ENCODE results near the gene SULT2B1. TPM values are rescaled to one million over a fixed set of nuclear protein-coding genes. Genes with fewer than 3 reads are reported as not detected.

The SULT2B1 gene
- total RNA-seq, 2 donors from 2014 or later = 0.35 to 2.4 TPM

GRCh38 chr19:48624067-48624594 is 72.2 kb downstream of the SULT2B1 start:
- no peaks in the 10 kb centered on the region for H3K27me3 ChIP-seq (ENCODE audit: control insufficient read depth, insufficient read depth, low read length, poor library complexity, severe bottlenecking)
- Mint-ChIP-seq H3K4me3 (peak overlapping the region; percentile 89), H3K27ac (peak overlapping the region; percentile 96), H3K27me3 (ENCODE audit: insufficient read depth) (no peaks in the 10 kb centered on the region), H3K9me3 (no peaks in the 10 kb centered on the region), H3K36me3 (ENCODE audit: low read depth) (peaks cover 11% of the 10 kb centered on the region), H3K4me1 (peaks cover 26% of the 10 kb centered on the region)
- peak overlapping the region; percentile 89 for H3K4me3 ChIP-seq (ENCODE audit: low read length)
- H3K4me1 ChIP-seq (ENCODE audit: control insufficient read depth, insufficient read depth, low read length) = peaks cover 9% of the 10 kb centered on the region
- 0 to 2% methylated on average over 9 to 40 of the region's 40 CpGs for WGBS, 2 experiments (ENCODE audit: insufficient coverage in 1 of 2, insufficient read length in 1 of 2)
- H3K9me3 ChIP-seq (ENCODE audit: control insufficient read depth, low read length) = no peaks in the 10 kb centered on the region
- H3K36me3 ChIP-seq (ENCODE audit: control insufficient read depth, insufficient read depth, low read length) = peaks cover 10% of the 10 kb centered on the region
- DNase-seq = peak; percentile 99
- TF ChIP-seq, protein P1, sequence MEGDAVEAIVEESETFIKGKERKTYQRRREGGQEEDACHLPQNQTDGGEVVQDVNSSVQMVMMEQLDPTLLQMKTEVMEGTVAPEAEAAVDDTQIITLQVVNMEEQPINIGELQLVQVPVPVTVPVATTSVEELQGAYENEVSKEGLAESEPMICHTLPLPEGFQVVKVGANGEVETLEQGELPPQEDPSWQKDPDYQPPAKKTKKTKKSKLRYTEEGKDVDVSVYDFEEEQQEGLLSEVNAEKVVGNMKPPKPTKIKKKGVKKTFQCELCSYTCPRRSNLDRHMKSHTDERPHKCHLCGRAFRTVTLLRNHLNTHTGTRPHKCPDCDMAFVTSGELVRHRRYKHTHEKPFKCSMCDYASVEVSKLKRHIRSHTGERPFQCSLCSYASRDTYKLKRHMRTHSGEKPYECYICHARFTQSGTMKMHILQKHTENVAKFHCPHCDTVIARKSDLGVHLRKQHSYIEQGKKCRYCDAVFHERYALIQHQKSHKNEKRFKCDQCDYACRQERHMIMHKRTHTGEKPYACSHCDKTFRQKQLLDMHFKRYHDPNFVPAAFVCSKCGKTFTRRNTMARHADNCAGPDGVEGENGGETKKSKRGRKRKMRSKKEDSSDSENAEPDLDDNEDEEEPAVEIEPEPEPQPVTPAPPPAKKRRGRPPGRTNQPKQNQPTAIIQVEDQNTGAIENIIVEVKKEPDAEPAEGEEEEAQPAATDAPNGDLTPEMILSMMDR (conservative IDR thresholded peaks at IDR 0.05) = no peak
- peak overlapping the region; percentile 74 for H3K9ac ChIP-seq (ENCODE audit: extremely low read depth, low read length, poor library complexity, severe bottlenecking)
- peak overlapping the region; percentile 98 for H3K27ac ChIP-seq (ENCODE audit: low read depth, low read length)

GRCh38 chr19:48624791-48625723 is 73.1 kb downstream of the SULT2B1 start:
- Histone ChIP-seq H3K9me3 (ENCODE audit: control insufficient read depth, low read length) (no peaks in the 10 kb centered on the region), H3K4me3 (ENCODE audit: low read length) (peak overlapping the region; percentile 89), H3K27me3 (ENCODE audit: control insufficient read depth, insufficient read depth, low read length, poor library complexity, severe bottlenecking) (no peaks in the 10 kb centered on the region), H3K4me1 (ENCODE audit: control insufficient read depth, insufficient read depth, low read length) (peaks cover 9% of the 10 kb centered on the region), H3K36me3 (ENCODE audit: control insufficient read depth, insufficient read depth, low read length) (peaks cover 10% of the 10 kb centered on the region), H3K9ac (ENCODE audit: extremely low read depth, low read length, poor library complexity, severe bottlenecking) (peak overlapping the region; percentile 74), H3K27ac (ENCODE audit: low read depth, low read length) (no peak overlapping the region)
- WGBS, 2 experiments (ENCODE audit: insufficient coverage in 1 of 2, insufficient read length in 1 of 2) = 46 to 55% methylated on average over 7 to 22 of the region's 24 CpGs
- Mint-ChIP-seq H3K27me3 (ENCODE audit: insufficient read depth) (no peaks in the 10 kb centered on the region), H3K36me3 (ENCODE audit: low read depth) (peaks cover 11% of the 10 kb centered on the region), H3K27ac (peak overlapping the region; percentile 94), H3K9me3 (no peaks in the 10 kb centered on the region), H3K4me3 (peak overlapping the region; percentile 89), H3K4me1 (peaks cover 21% of the 10 kb centered on the region)
- DNase-seq = peak; percentile 80
- TF ChIP-seq, protein P1 (conservative IDR thresholded peaks at IDR 0.05) = no peak

DNA sequence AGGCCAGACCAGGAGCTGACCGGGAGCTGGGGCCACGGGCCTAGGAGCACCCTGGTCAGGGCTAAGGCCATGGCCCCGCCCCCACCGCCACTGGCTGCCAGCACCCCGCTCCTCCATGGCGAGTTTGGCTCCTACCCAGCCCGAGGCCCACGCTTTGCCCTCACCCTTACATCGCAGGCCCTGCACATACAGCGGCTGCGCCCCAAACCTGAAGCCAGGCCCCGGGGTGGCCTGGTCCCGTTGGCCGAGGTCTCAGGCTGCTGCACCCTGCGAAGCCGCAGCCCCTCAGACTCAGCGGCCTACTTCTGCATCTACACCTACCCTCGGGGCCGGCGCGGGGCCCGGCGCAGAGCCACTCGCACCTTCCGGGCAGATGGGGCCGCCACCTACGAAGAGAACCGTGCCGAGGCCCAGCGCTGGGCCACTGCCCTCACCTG is 73.9 kb downstream of the SULT2B1 start:
- peak; percentile 49 for DNase-seq
- peaks cover 15% of the 10 kb centered on the region for H3K4me1 ChIP-seq (ENCODE audit: control insufficient read depth, insufficient read depth, low read length)
- H3K9me3 ChIP-seq (ENCODE audit: control insufficient read depth, low read length) = no peaks in the 10 kb centered on the region
- H3K27ac Mint-ChIP-seq = no peak overlapping the region
- H3K27me3 ChIP-seq (ENCODE audit: control insufficient read depth, insufficient read depth, low read length, poor library complexity, severe bottlenecking) = no peaks in the 10 kb centered on the region
- H3K27ac ChIP-seq (ENCODE audit: low read depth, low read length) = no peak overlapping the region
- H3K9ac ChIP-seq (ENCODE audit: extremely low read depth, low read length, poor library complexity, severe bottlenecking) = no peak overlapping the region
- H3K4me3 ChIP-seq (ENCODE audit: low read length) = peak overlapping the region; percentile 89
- H3K27me3 Mint-ChIP-seq (ENCODE audit: insufficient read depth) = no peaks in the 10 kb centered on the region
- peak overlapping the region; percentile 89 for H3K4me3 Mint-ChIP-seq
- H3K36me3 ChIP-seq (ENCODE audit: control insufficient read depth, insufficient read depth, low read length) = peaks cover 10% of the 10 kb centered on the region
- WGBS, 2 experiments (ENCODE audit: insufficient coverage in 1 of 2, insufficient read length in 1 of 2) = 94 to 97% methylated on average over 20 to 30 of the region's 30 CpGs
- H3K4me1 Mint-ChIP-seq = peaks cover 27% of the 10 kb centered on the region
- peaks cover 11% of the 10 kb centered on the region for H3K36me3 Mint-ChIP-seq (ENCODE audit: low read depth)
- TF ChIP-seq, protein P1 (conservative IDR thresholded peaks at IDR 0.05) = no peak
- no peaks in the 10 kb centered on the region for H3K9me3 Mint-ChIP-seq
